Measurements from ENCODE around the gene SLC46A2. TPM values are rescaled to one million over a fixed set of nuclear protein-coding genes. Genes with fewer than 3 reads are reported as not detected.
A peak's percentile ranks its signal among the peaks of the same experiment; 100 is the strongest.

Gene SLC46A2
- total and polyA plus RNA-seq, 2 of the 13 experiments (the other 11 are each of a cell fraction or from before 2014, with no cell fraction given), result not detected

DNA sequence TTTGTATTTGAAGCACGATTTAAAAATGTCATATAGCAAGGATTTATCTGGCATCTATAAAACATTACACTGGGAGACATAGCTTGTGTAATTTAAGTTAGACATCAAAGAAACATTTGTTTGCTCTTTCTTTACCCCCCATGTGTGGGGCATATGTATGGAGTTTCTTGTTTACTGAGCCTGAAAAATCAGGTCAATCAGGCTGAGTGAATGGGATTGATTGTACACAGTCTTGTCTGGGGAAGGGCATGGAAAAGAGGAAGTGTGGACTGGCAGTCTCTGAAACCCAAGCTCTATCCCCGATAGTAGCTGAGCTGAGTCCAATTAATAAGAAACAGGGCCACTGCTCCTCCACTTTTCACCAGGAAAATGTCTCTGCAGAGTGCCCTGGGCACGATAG, 49.4 kb downstream of the SLC46A2 start (continued):
- TF ChIP-seq ZNF496 (CRISPR knock-in tag; IDR thresholded peaks at IDR 0.05; ENCODE audit: insufficient replicate concordance) (no peak), ESRRA (CRISPR knock-in tag; IDR thresholded peaks at IDR 0.05; ENCODE audit: low read depth) (no peak), ZNF296 (CRISPR knock-in tag; conservative IDR thresholded peaks at IDR 0.05) (no peak), KLF6 (CRISPR knock-in tag; IDR thresholded peaks at IDR 0.05) (no peak), NRL (CRISPR knock-in tag; IDR thresholded peaks at IDR 0.05; ENCODE audit: borderline replicate concordance) (no peak), MED1 (CRISPR knock-in tag; IDR thresholded peaks at IDR 0.05) (no peak), SNAPC2 (CRISPR knock-in tag; IDR thresholded peaks at IDR 0.05) (no peak), ZNF660 (CRISPR knock-in tag; IDR thresholded peaks at IDR 0.05; ENCODE audit: borderline replicate concordance, low read depth) (no peak), GABPB1 (CRISPR knock-in tag; IDR thresholded peaks at IDR 0.05) (no peak), ZNF264 (CRISPR knock-in tag; IDR thresholded peaks at IDR 0.05) (no peak), CBX5 (CRISPR knock-in tag; IDR thresholded peaks at IDR 0.05; ENCODE audit: borderline replicate concordance) (no peak), ZNF567 (CRISPR knock-in tag; IDR thresholded peaks at IDR 0.05; ENCODE audit: borderline replicate concordance) (no peak), ZNF33B (CRISPR knock-in tag; IDR thresholded peaks at IDR 0.05) (no peak), IRF2 (CRISPR knock-in tag; IDR thresholded peaks at IDR 0.05) (no peak), FIP1L1 (IDR thresholded peaks at IDR 0.05; ENCODE audit: borderline replicate concordance, insufficient read depth, low read depth, low read length) (no peak), FOXK1 (CRISPR knock-in tag; IDR thresholded peaks at IDR 0.05; ENCODE audit: borderline replicate concordance, low read depth) (no peak), ZMAT3 (CRISPR knock-in tag; conservative IDR thresholded peaks at IDR 0.05) (no peak), FOXM1 (CRISPR knock-in tag; IDR thresholded peaks at IDR 0.05) (no peak), REXO4 (CRISPR knock-in tag; IDR thresholded peaks at IDR 0.05; ENCODE audit: borderline replicate concordance) (no peak), ZNF777 (CRISPR knock-in tag; IDR thresholded peaks at IDR 0.05) (no peak), SMARCC2 (IDR thresholded peaks at IDR 0.05) (no peak), SP4 (CRISPR knock-in tag; IDR thresholded peaks at IDR 0.05) (no peak), ZNF10 (CRISPR knock-in tag; IDR thresholded peaks at IDR 0.05; ENCODE audit: borderline replicate concordance, low read depth) (no peak)
- TF ChIP-seq, protein P1, sequence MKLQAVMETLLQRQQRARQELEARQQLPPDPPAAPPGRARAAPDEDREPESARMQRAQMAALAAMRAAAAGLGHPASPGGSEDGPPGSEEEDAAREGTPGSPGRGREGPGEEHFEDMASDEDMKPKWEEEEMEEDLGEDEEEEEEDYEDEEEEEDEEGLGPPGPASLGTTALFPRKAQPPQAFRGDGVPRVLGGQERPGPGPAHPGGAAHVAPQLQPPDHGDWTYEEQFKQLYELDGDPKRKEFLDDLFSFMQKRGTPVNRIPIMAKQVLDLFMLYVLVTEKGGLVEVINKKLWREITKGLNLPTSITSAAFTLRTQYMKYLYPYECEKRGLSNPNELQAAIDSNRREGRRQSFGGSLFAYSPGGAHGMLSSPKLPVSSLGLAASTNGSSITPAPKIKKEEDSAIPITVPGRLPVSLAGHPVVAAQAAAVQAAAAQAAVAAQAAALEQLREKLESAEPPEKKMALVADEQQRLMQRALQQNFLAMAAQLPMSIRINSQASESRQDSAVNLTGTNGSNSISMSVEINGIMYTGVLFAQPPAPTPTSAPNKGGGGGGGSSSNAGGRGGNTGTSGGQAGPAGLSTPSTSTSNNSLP (IDR thresholded peaks at IDR 0.05; ENCODE audit: low read depth, low read length), result peak; percentile 66; the same call in 1 of the 2 replicates
- TF ChIP-seq, protein P2, sequence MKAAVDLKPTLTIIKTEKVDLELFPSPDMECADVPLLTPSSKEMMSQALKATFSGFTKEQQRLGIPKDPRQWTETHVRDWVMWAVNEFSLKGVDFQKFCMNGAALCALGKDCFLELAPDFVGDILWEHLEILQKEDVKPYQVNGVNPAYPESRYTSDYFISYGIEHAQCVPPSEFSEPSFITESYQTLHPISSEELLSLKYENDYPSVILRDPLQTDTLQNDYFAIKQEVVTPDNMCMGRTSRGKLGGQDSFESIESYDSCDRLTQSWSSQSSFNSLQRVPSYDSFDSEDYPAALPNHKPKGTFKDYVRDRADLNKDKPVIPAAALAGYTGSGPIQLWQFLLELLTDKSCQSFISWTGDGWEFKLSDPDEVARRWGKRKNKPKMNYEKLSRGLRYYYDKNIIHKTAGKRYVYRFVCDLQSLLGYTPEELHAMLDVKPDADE (CRISPR knock-in tag; IDR thresholded peaks at IDR 0.05), result no peak
- TF ChIP-seq, protein P3, sequence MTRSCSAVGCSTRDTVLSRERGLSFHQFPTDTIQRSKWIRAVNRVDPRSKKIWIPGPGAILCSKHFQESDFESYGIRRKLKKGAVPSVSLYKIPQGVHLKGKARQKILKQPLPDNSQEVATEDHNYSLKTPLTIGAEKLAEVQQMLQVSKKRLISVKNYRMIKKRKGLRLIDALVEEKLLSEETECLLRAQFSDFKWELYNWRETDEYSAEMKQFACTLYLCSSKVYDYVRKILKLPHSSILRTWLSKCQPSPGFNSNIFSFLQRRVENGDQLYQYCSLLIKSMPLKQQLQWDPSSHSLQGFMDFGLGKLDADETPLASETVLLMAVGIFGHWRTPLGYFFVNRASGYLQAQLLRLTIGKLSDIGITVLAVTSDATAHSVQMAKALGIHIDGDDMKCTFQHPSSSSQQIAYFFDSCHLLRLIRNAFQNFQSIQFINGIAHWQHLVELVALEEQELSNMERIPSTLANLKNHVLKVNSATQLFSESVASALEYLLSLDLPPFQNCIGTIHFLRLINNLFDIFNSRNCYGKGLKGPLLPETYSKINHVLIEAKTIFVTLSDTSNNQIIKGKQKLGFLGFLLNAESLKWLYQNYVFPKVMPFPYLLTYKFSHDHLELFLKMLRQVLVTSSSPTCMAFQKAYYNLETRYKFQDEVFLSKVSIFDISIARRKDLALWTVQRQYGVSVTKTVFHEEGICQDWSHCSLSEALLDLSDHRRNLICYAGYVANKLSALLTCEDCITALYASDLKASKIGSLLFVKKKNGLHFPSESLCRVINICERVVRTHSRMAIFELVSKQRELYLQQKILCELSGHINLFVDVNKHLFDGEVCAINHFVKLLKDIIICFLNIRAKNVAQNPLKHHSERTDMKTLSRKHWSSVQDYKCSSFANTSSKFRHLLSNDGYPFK (CRISPR knock-in tag; IDR thresholded peaks at IDR 0.05; ENCODE audit: borderline replicate concordance), result no peak
